Activated naive CD4-positive, alpha-beta T cell treated with Interleukin-2 at 50 U/mL for 16 hours (primary cell): ENCODE measurements around the gene NDUFAF8.

ENCODE experiments used
- DNase-seq: peaks from one replicate; pipeline ENCODE4 v3.0.0-alpha.2; 2020

The NDUFAF8 gene

GRCh38 chr17:81240761-81241160 is 1.6 kb downstream of the NDUFAF8 start:
- DNase-seq, result no peak

GRCh38 chr17:81241203-81241602 is 2.1 kb downstream of the NDUFAF8 start:
- DNase-seq, result no peak

- peak; percentile 69 for DNase-seq
Measured at GRCh38 chr17:81241648-81242420, 2.7 kb downstream of the NDUFAF8 start.

DNA sequence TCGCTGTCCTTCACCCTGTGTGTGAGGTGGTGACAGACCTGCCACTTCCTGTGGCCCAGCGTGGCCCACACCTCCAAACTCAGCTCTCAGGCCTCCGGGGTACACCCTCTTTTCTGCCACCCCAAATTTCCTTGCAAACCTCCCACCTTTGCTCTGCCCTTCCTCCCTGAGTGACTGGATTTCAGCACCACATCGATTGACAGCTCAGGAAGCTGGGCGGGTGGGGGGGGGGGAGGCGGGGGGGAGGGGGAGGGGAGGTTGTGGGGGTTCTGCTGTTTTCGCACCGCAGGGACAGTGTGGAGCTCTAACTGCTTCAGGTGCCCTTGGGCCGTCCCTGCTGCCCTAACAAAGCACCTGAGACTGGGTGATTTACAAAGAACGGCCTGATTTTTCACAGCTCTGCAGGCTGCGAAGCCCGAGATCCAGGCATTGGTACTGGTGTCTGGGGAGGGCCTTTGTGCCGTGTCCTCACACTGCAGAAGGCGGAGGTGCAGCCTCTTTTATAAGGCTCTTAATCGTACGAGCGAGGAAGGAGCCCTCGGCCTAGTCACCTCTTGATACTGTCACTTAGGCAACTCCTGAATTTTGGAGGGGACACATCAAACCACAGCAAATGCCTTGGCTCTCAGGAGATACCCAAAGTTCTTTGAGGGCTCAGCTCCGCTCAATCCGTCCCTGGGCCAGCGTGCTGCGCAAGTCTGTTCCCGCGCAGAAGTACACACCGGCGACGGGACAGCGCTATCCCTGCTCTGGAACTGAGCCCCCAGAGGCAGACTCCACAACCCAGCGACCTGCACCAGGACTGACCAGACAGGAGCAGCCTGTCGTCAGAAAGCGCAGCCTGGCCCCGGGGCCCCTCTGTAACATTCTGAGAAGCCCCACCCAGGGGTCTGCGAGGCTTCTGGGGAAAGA is 3.6 kb downstream of the NDUFAF8 start:
- no peak for DNase-seq

DNA sequence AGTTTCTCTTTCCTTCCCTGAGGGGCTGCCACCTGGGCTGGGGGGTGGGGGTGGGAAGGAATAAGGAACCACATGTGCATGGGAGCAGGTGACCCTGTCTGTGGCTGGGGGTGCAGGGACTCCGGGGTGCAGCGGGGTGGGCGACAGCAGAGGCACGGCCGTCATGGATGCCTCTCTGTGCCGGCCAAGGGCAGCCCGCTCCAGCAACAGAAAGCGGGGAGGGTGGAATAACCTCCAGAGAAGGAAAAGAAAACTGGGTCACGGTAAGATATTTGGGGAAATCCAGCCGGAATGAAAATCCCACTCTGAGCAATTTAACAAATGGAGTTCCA is 4.2 kb downstream of the NDUFAF8 start:
- no peak for DNase-seq

GRCh38 chr17:81244358-81245023 is 5.4 kb downstream of the NDUFAF8 start:
- no peak for DNase-seq

DNA sequence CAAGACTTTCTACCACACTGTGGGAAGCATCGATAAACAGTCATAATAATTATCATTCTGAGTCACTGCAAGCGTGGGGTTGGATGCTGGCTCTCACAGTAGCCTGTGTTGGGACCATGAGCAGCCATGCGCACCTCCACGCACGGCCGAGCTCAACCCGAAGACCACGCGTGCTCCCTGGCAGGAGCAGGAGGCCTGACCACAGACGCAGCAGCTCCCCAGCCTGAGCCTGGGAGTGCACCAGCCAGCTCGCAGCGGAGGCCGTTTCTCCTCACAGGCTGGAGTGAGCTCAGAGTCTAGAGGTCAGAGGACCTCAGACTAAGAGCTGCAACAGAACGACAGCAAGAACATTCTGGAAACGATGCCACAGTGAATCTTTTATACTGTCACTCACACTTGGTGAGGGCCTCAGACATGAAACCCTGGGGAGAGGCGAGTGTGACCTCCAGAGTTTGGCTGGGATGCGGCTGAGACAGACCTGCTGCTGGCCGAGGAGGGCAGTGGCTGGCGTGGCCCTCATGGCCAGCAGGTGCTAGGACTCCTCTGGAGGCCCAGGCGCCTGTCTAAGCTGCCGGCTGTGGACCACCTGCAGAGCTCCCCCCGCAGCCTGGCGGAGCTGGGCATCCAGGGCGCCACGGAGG is 6.0 kb downstream of the NDUFAF8 start:
- DNase-seq, result peak; percentile 30

DNA sequence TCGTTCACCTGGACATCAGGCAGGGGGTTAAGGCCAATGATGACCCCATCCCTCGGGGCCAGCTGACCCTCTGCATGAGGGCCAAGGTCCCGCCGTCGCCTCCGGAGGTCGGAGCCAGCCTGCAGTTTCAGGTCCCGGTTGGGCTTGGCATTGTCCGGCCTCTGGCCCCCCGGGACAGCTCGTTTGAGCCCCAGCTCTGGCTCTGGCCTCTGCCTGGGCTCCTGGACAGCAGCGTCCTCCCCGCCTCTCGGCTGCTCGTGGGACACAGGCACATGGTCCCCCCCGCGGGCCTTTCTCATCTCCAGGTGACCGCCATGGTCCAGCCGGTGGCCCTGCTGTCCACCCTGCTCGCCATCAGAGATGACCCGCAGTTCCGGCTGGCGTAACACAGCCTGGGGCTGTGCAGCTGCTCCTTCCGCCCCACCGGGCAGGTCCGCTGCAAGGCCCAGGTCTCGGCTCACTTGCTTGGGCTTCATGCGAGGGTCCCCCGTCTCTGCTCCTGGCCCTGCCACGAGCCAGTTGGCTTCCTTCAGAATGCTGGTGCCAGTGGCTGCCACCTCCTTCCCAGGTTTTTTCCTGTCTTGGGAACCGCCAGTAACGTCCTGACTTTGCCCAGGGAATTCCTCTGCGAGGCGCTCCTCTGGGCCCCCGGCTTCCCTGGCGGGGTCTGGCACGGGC is 6.7 kb downstream of the NDUFAF8 start:
- DNase-seq, result no peak

- DNase-seq, result no peak
Measured at GRCh38 chr17:81246343-81246670, 7.2 kb downstream of the NDUFAF8 start.

GRCh38 chr17:81246679-81247338 is 7.7 kb downstream of the NDUFAF8 start:
- no peak for DNase-seq

DNA sequence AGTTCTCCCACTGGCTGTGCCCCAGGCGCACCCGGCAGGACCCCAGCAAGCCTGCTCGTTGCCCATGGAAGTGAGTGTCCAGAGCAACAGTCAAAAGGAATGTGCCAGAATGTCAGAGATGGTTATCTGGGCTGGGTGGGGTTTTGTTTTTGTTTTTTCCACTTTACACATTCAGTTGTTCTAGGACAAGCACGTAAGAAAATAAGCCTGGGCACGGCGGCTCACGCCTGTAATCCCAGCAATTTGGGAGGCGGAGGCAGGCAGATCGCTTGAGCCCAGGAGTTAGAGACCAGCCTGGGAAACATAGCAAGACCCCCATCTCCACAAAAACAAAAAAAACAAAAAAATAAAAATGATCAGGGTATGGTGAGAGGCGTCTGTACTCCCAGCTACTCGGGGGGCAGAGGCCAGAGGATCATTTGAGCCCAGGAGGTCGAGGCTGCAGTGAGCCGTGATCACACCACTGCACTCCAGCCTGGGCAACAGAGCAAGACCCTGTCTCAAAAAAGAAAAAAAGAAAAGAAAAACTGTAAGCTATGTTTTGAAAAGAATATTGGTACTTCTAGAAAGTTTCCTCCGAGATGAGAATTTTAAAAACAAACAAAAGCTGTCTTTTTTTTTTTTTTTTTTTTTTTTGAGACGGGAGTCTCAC is 8.3 kb downstream of the NDUFAF8 start:
- DNase-seq, result no peak

DNA sequence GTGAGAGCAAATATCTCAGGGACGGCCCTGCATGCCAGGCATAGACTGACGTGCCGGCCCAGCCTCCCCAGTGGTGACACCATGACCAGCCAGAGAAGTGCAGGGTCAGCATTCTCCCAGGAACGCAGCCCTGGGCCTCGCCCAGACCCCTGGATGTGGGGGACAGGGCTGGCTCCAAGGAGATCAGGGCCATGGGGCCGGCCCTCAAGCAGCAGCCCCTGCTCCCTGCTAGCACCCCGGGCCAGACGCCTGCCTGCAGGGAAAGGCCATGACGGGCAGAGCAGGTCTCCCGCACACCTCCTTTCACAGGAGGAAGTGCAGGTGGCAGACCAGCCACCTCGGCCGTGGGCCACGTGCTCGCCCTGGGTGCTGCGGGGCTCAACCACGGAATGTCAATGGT is 9.5 kb downstream of the NDUFAF8 start:
- no peak for DNase-seq

DNA sequence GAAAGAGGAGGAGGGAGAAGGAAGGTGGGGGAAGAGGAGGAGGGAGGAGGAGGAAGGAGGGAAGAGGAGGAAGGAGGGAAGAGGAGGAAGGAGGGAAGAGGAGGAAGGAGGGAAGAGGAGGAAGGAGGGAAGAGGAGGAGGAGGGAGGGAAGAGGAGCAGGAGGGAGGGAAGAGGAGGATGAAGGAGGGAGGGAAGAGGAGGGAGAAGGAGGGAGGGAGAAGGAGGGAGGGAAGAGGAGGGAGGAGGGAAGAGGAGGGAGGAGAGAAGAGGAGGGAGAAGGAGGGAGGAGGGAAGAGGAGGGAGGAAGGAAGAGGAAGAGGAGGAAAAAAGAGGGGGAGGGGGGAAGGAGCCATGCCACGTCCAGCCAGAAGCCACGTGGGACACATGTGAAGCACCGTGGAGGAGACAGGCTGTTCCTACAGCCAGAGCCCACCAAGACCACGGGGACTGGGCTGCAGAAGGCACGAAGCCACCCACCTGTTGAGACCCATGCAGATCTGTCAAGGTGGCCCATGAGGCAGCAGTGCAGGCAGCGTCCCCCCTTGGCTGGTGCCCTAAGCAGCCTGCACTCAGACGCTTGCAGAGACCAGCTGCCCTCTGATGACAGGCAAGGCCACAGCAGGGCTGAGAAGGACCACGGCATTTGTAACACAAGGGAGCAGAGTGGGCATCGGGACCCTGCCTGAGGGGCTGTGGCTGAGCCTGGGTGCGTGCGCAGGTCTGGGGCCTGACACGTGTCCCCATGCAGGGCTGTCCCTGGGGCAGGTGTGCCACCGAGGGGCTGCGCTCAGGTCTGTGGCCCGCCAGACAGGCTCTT is 10.3 kb downstream of the NDUFAF8 start:
- no peak for DNase-seq

- DNase-seq, result no peak
Measured at GRCh38 chr17:81250286-81251093, 11.4 kb downstream of the NDUFAF8 start.

DNA sequence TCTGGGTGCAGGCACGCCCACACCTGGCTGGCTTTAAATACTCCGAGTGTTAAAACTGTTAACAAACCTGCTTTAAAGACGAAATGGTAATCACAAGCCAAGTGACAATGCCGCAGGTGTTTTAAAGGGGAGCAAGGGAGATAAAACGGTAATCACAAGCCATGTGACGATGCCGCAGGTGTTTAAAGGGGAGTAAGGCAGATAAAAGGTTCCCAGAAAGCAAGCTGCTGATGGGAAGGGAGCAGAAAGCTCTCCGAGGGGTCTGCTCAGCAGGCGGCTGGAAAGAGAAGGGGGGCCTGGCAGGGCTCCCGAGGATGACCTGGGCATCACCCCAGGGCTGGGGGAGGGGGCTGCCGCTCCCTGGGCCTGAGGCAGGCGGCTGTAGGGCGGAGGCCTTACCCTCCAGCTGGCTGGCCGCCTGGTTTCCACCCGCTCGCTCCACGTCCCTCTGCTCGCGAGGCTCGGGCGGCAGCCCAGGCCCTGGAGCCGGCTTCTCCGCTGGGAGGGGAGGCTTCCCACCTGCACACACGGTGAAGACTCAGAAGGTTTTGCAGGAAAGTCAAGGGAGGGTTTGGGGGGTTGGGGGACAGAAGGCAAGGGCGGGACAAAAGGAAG is 12.1 kb downstream of the NDUFAF8 start:
- no peak for DNase-seq

GRCh38 chr17:81251709-81252301 is 12.7 kb downstream of the NDUFAF8 start:
- DNase-seq, result no peak

DNA sequence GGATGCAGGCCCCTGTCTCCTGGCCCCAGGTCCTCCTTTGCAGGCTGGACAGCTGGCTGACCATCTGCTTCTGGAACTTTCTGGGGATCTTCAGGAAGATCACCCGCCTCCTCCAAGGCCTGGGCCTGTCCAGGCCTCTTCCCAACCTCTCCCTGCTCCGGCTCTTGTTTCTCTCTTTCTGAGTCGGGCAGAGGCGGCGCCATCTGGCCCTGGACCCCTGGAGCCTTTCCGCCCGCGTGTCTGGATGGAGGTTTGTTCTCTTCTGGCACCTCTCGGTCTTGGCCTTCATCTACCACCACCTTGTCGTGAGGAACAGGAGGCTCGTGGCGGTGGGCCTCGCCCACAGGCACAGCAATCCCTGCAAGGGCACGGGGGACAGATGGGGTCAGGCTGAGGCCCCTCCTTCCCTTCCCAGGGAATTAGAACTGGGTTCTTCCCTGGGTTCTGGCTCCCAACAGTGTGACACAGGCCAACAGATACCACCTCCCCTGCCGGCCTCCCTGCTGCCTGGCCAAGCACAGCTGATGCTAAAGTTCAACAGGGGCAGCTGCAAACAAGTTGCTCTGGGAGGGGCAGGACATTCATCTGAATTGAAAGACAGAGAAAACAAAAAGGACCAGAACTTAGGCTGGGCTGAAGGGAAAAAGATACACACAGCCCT is 13.3 kb downstream of the NDUFAF8 start:
- DNase-seq, result no peak

- DNase-seq, result no peak
Measured at GRCh38 chr17:81252987-81253329, 13.8 kb downstream of the NDUFAF8 start.
